Posterior vena cava (tissue), 2 donors: ENCODE measurements around the gene CD40. TPM values are rescaled to one million over a fixed set of nuclear protein-coding genes. Genes with fewer than 3 reads are reported as not detected.
"Not testable (repeated sequence)": the region's sequence is repeated elsewhere in the genome, so short reads cannot be mapped to it uniquely, and the experiment has no call there.

Experiments
- DNase-seq: peaks from one replicate; pipeline ENCODE4 v3.0.0-alpha.2; 2020; ENCODE audit warnings: low spot score
- intact Hi-C, 2 donors: fragments of 100-400 bp; cut with DNase I; formaldehyde crosslinking; loops; one replicate each; pipeline versions ENCODE4 v1.14.1 to v1.14.2; 2022 to 2023
- total RNA-seq, 2 donors: library from RNA; stranded (reverse); fragmentation: NEBNext Ultra II Directional; extraction: Animal tissue kit (Norgen Biotek cat#: 25700); gene quantifications; one replicate each; pipeline ENCODE4 v1.2.1, GENCODE V29; 2021
- donor health status: DM: yes; HTN: yes; CAD: no.
- donor health status: DM: yes; HTN: yes; CAD: no.

The CD40 gene
- total RNA-seq, 2 donors from 2014 or later: 9.6 to 11.3 TPM

GRCh38 chr20:46089417-46090388 lies 28.4 kb upstream of the CD40 start, which contains the start of gene NCOA5:
TSS of gene NCOA5 (minus strand) at chr20:46089962. CDS start at chr20:46079424, 10,538 bp downstream.
- intact Hi-C loops: no loop called here

GRCh38 chr20:46091622-46092535 lies 26.2 kb upstream of the CD40 start:
- DNase-seq, intact Hi-C loops: not testable (repeated sequence)

More at GRCh38 chr20:46089417-46090388, 28.4 kb upstream of the CD40 start, which contains the start of gene NCOA5:
- DNase-seq: peak; percentile 99

- no peak for DNase-seq
- intact Hi-C loops: no loop called here
These were observed 24.6 kb upstream of the CD40 start for GRCh38 chr20:46093531-46093930.

GRCh38 chr20:46099491-46100287 lies 18.4 kb upstream of the CD40 start:
- intact Hi-C loops: no loop called here
- DNase-seq: no peak

- DNase-seq, intact Hi-C loops: not testable (repeated sequence)
These were observed 17.7 kb upstream of the CD40 start for GRCh38 chr20:46100444-46100843.

GRCh38 chr20:46100988-46101387 lies 17.1 kb upstream of the CD40 start:
- no peak for DNase-seq
- intact Hi-C loops: no loop called here

GRCh38 chr20:46101957-46102356 lies 16.2 kb upstream of the CD40 start:
- intact Hi-C loops: no loop called here
- DNase-seq: no peak

- intact Hi-C loops: no loop called here
- DNase-seq: no peak
These were observed 15.2 kb upstream of the CD40 start for GRCh38 chr20:46102940-46103339.

- DNase-seq: no peak
- intact Hi-C loops: no loop called here
These were observed 13.9 kb upstream of the CD40 start for GRCh38 chr20:46104262-46104661.

- intact Hi-C loops: no loop called here
- no peak for DNase-seq
These were observed 11.1 kb upstream of the CD40 start for GRCh38 chr20:46107061-46107460.

- intact Hi-C loops: no loop called here
- no peak for DNase-seq
These were observed 9.7 kb upstream of the CD40 start for GRCh38 chr20:46108435-46108841.

- intact Hi-C loops: no loop called here
- DNase-seq: no peak
These were observed 9.1 kb upstream of the CD40 start for GRCh38 chr20:46108976-46109375.

- DNase-seq: peak; percentile 57
- intact Hi-C loops: no loop called here
These were observed 6.9 kb upstream of the CD40 start for GRCh38 chr20:46111028-46111835.

- DNase-seq: no peak
- intact Hi-C loops: no loop called here
These were observed 6.3 kb upstream of the CD40 start for GRCh38 chr20:46111836-46112212.

GRCh38 chr20:46112430-46113112 lies 5.5 kb upstream of the CD40 start:
- intact Hi-C loops: no loop called here

GRCh38 chr20:46113113-46113470 lies 5.0 kb upstream of the CD40 start:
- intact Hi-C loops: no loop called here
- no peak for DNase-seq

More at GRCh38 chr20:46112430-46113112, 5.5 kb upstream of the CD40 start:
- peak; percentile 53 for DNase-seq

GRCh38 chr20:46114449-46114848 lies 3.7 kb upstream of the CD40 start:
- intact Hi-C loops: no loop called here
- peak; percentile 46 for DNase-seq
